Uterus (tissue), 2 donors: ENCODE results near the gene GPR135.

Source experiments
- POLR2A ChIP-seq, 2 donors: fragments of 450-650 bp; IDR thresholded peaks; one replicate each; pipeline ENCODE4 v1.6.1; 2016; ENCODE audit warnings: antibody characterized with exemption in 2 of 2, mild to moderate bottlenecking in 1 of 2, moderate library complexity in 1 of 2
- TF ChIP-seq, protein P1 (sequence below), 4 experiments: fragments of 200-600 bp in 2 of 4; fragments of 450-650 bp in 2 of 4; sonication (generic) in 2 of 4; IDR thresholded peaks; one replicate each; pipeline ENCODE4 v1.5.1; 2016 to 2019; ENCODE audit warnings: antibody characterized with exemption in 4 of 4, mild to moderate bottlenecking in 2 of 4, moderate library complexity in 1 of 4

DNA sequence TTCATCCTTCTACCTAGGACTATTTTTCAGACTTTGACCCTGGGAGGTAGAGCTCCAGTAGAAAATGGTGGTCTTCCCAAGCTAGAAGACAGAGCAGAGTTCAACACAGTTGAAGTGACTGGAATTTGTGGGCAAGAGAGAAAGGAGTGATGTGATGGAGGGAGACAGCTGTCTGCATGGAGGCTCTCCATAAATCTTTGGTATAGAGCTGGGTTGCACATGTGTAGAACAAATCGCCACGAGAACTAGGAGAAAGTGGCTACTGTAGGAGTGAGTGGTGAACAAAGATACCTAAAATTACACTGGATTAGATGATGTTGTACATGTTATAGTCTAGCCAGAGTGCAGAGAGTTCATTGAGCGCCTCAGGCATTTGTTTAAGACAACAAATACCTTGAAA, 14.5 kb downstream of the GPR135 start:
- TF ChIP-seq, protein P1, sequence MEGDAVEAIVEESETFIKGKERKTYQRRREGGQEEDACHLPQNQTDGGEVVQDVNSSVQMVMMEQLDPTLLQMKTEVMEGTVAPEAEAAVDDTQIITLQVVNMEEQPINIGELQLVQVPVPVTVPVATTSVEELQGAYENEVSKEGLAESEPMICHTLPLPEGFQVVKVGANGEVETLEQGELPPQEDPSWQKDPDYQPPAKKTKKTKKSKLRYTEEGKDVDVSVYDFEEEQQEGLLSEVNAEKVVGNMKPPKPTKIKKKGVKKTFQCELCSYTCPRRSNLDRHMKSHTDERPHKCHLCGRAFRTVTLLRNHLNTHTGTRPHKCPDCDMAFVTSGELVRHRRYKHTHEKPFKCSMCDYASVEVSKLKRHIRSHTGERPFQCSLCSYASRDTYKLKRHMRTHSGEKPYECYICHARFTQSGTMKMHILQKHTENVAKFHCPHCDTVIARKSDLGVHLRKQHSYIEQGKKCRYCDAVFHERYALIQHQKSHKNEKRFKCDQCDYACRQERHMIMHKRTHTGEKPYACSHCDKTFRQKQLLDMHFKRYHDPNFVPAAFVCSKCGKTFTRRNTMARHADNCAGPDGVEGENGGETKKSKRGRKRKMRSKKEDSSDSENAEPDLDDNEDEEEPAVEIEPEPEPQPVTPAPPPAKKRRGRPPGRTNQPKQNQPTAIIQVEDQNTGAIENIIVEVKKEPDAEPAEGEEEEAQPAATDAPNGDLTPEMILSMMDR (IDR thresholded peaks at IDR 0.05), result no peak
- no peak for TF ChIP-seq POLR2A (IDR thresholded peaks at IDR 0.05)
